GM19240 (cell line): ENCODE results near the gene NTM.

ENCODE experiments used
- DNase-seq: peaks from one replicate; pipeline ENCODE4 v3.0.0; 2011; ENCODE audit warnings: low spot score; ENCODE audit not compliant: insufficient read length

NTM gene

GRCh38 chr11:132100583-132100982, 730.2 kb downstream of the NTM start:
- no peak for DNase-seq

GRCh38 chr11:132101881-132102280, 731.5 kb downstream of the NTM start:
- no peak for DNase-seq

- DNase-seq, result no peak
Observed at GRCh38 chr11:132103021-132103420, 732.6 kb downstream of the NTM start.

GRCh38 chr11:132106096-132106982, 735.9 kb downstream of the NTM start:
- DNase-seq, result no peak

- DNase-seq, result no peak
Observed at GRCh38 chr11:132111316-132111715, 740.9 kb downstream of the NTM start.

- no peak for DNase-seq
Observed at GRCh38 chr11:132111838-132112237, 741.4 kb downstream of the NTM start.

GRCh38 chr11:132112846-132113245, 742.4 kb downstream of the NTM start:
- no peak for DNase-seq

GRCh38 chr11:132114185-132114584, 743.8 kb downstream of the NTM start:
- no peak for DNase-seq

GRCh38 chr11:132114743-132115142, 744.3 kb downstream of the NTM start:
- DNase-seq, result no peak

GRCh38 chr11:132115454-132115853, 745.0 kb downstream of the NTM start:
- DNase-seq, result no peak

- DNase-seq, result no peak
Observed at GRCh38 chr11:132116516-132116915, 746.1 kb downstream of the NTM start.

GRCh38 chr11:132118661-132119060, 748.2 kb downstream of the NTM start:
- DNase-seq, result no peak

GRCh38 chr11:132119573-132119972, 749.2 kb downstream of the NTM start:
- no peak for DNase-seq

- DNase-seq, result no peak
Observed at GRCh38 chr11:132122735-132123134, 752.3 kb downstream of the NTM start.

- no peak for DNase-seq
Observed at GRCh38 chr11:132123449-132123848, 753.0 kb downstream of the NTM start.

GRCh38 chr11:132123854-132124835, 753.7 kb downstream of the NTM start:
- DNase-seq, result no peak

- no peak for DNase-seq
Observed at GRCh38 chr11:132125988-132126871, 755.8 kb downstream of the NTM start.

- no peak for DNase-seq
Observed at GRCh38 chr11:132126973-132127899, 756.8 kb downstream of the NTM start.

GRCh38 chr11:132127900-132128288, 757.5 kb downstream of the NTM start:
- no peak for DNase-seq

GRCh38 chr11:132131047-132131446, 760.6 kb downstream of the NTM start:
- no peak for DNase-seq
